ENCODE data around the gene MTCH1. TPM values are rescaled to one million over a fixed set of nuclear protein-coding genes. Genes with fewer than 3 reads are reported as not detected.

Gene MTCH1
- total RNA-seq, 1 experiment from 2014 or later, result 191 TPM

GRCh38 chr6:37018198-37019064 is 32.4 kb upstream of the MTCH1 start:
- peak; percentile 80 for DNase-seq (ENCODE audit: extremely low read depth, low read depth)

- no peak for DNase-seq (ENCODE audit: extremely low read depth, low read depth)
Measured at GRCh38 chr6:37017606-37018197, 31.7 kb upstream of the MTCH1 start.

GRCh38 chr6:37016995-37017394 is 31.0 kb upstream of the MTCH1 start:
- DNase-seq (ENCODE audit: extremely low read depth, low read depth), result no peak

GRCh38 chr6:37015532-37015931 is 29.5 kb upstream of the MTCH1 start:
- DNase-seq (ENCODE audit: extremely low read depth, low read depth), result no peak

GRCh38 chr6:37014667-37015066 is 28.7 kb upstream of the MTCH1 start:
- DNase-seq (ENCODE audit: extremely low read depth, low read depth), result no peak

- DNase-seq (ENCODE audit: extremely low read depth, low read depth), result no peak
Measured at GRCh38 chr6:37013516-37014491, 27.8 kb upstream of the MTCH1 start.

- DNase-seq (ENCODE audit: extremely low read depth, low read depth), result peak; percentile 75
Measured at GRCh38 chr6:37011656-37012378, 25.8 kb upstream of the MTCH1 start.

- no peak for DNase-seq (ENCODE audit: extremely low read depth, low read depth)
Measured at GRCh38 chr6:37010402-37010892, 24.5 kb upstream of the MTCH1 start.

GRCh38 chr6:37008484-37009465 is 22.8 kb upstream of the MTCH1 start:
- DNase-seq (ENCODE audit: extremely low read depth, low read depth), result no peak

GRCh38 chr6:37007340-37008043 is 21.5 kb upstream of the MTCH1 start:
- DNase-seq (ENCODE audit: extremely low read depth, low read depth), result no peak

- no peak for DNase-seq (ENCODE audit: extremely low read depth, low read depth)
Measured at GRCh38 chr6:37006793-37007339, 20.9 kb upstream of the MTCH1 start.

GRCh38 chr6:37005827-37006567 is 20.0 kb upstream of the MTCH1 start:
- no peak for DNase-seq (ENCODE audit: extremely low read depth, low read depth)

GRCh38 chr6:37005061-37005810 is 19.2 kb upstream of the MTCH1 start, which contains the start of gene FGD2:
TSS of gene FGD2 (plus strand) at chr6:37005655. CDS start at chr6:37005818, 163 bp downstream.
- DNase-seq (ENCODE audit: extremely low read depth, low read depth), result no peak

GRCh38 chr6:37004044-37004980 is 18.3 kb upstream of the MTCH1 start:
- no peak for DNase-seq (ENCODE audit: extremely low read depth, low read depth)

GRCh38 chr6:36999751-37000125 is 13.7 kb upstream of the MTCH1 start:
- no peak for DNase-seq (ENCODE audit: extremely low read depth, low read depth)
